DMS114 treated with DMSO at 0.1 percent for 48 hours (cell line): Measurements from ENCODE around the gene CREB5.
"Not testable (repeated sequence)": the region's sequence is repeated elsewhere in the genome, so short reads cannot be mapped to it uniquely, and the experiment has no call there.

Experiments used
- DNase-seq: peaks from one replicate; lab custom pipeline; 2025; ENCODE audit not compliant: unreplicated experiment; lab: John Stamatoyannopoulos, UW

Gene CREB5

DNA sequence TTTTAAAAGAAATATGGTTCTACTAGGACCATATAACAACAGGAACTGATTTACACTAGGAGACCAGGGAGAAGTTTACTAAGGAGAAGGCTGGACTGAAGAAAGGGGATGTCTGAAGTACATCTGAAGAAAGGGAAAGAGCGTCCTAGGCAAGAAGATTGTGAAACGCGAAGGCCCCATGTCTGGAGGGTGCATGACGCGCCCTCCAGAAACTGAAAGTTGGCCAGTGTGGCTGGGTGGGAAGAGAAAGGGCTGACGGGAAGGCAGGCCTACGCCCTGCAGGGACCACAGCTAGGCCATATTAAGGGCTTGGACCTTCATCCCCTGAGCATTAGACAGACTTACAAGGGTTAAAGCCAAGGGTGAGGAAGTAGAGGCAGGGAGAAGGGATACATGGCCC, 387.8 kb downstream of the CREB5 start:
- DNase-seq, result no peak

GRCh38 chr7:28802450-28802849, 390.1 kb downstream of the CREB5 start:
- no peak for DNase-seq

- DNase-seq, result no peak
These were observed 391.8 kb downstream of the CREB5 start for GRCh38 chr7:28804157-28804556.

- no peak for DNase-seq
These were observed 392.7 kb downstream of the CREB5 start for GRCh38 chr7:28804990-28805389.

DNA sequence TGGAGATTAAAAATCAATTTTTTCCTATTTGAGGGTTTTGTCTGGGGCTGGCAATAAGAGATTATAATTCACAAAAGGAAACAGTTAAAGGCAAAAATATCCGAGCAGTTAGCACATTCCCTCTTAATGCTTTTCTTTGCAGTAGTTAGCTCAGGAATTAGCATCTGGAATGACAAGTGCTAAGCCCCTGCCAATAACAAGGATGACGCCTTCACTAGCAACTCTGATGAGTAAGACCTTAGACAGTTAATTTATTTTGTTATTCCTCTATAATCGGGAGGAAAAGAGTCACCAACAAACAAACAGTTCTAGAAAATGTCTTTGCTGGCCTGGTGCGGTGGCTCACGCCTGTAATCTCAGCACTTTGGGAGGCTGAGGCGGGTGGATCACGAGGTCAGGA, 394.5 kb downstream of the CREB5 start:
- DNase-seq, result no peak

- DNase-seq, result no peak
These were observed 395.2 kb downstream of the CREB5 start for GRCh38 chr7:28807396-28807994.

- no peak for DNase-seq
These were observed 396.6 kb downstream of the CREB5 start for GRCh38 chr7:28808796-28809533.

DNA sequence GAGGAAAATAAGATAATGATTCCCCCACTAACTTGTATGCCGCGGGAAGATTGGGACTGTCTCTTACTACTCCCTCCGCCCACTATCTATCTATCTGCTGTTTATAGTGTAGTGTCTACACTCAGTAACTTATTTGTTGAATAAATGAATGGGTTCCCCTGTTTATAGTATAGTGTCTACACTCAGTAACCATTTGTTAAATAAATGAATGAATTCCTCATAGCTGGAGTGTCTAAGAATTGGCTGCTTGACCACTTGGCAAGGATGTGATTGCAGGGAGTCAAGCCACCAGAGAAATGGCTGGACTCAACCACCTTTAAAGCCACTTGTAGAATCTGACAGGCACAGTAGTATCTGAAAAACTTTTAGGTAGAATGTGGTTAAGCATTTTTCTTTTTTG, 398.7 kb downstream of the CREB5 start:
- DNase-seq, result no peak

- DNase-seq, result no peak
These were observed 399.5 kb downstream of the CREB5 start for GRCh38 chr7:28811701-28812430.

DNA sequence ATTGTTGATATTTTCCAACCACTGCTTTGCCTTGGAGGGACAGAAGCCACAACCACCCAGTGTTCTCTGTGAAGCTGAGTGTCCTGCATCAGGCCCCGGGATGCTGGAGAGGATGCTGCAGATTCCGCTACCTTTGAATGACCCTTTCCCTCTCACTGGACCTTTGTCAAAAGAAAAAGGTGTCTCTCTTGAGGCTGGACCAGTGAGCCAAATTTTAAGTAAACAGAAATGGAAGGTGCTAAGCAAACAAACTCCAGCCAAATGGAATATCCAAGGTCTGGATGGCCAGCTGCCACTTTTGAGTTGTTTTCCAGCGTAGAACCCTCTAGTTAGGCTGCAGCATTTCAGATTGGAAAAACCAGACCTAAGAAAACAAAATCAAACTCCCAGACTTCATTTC, 400.3 kb downstream of the CREB5 start:
- no peak for DNase-seq

DNA sequence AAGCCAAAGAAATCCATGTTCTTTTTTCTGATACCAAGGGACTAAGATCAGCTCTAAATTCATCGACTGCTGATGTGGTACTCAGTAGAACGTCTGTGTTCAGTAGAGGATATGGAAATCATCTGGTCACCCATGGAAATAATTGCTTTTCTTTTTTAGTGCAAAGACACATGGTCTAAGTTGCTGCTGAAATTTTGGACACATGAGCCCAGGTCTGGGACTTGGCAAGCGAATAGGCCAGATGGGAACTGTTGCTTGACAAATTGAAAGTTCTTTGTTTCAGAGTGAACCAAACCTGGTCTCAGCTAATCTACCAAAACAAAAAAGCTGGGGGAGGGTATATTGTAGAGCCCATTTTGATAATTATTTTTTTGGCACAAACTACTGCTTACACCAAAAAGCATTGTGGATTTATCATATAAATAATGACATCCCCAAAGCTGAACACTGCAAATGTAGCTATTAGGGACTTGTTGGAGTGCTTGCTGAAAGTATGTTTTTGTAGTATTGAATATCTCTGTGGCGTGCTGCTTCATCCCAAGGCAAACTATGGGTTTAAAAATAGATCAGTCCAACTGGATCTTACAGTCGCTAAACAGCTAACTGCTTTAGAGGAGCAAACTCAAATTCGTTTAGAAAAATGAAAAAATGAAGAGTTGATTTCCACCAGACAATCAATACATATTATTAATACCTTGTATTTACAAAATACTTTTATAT, 401.1 kb downstream of the CREB5 start:
- DNase-seq, result no peak

DNA sequence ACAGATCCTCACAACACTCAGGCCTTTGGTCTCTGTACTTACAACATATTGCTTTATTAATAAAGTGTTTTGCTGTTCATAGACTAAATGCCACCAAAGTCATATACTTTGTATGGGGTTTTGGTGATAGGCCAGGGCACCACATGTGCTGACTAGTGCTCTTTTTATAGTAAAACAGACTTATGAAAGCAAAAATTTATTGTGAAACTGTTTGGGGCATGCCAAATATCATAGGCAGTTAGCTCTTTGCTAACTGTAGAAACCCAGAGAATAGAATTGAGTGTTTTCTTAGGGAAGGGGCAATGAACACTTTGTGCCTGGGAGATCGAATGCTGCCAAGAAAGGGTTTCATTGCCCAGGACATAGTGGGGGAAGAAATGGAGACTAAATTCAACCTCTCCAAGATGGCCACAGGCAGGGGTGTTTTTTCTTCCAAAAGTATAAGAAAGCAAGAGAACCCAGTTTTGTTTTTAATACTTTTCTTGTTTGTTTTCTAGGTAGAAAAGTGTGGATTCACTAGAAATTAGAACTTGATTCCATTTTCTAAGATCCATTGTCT, 403.1 kb downstream of the CREB5 start:
- DNase-seq, result no peak

DNA sequence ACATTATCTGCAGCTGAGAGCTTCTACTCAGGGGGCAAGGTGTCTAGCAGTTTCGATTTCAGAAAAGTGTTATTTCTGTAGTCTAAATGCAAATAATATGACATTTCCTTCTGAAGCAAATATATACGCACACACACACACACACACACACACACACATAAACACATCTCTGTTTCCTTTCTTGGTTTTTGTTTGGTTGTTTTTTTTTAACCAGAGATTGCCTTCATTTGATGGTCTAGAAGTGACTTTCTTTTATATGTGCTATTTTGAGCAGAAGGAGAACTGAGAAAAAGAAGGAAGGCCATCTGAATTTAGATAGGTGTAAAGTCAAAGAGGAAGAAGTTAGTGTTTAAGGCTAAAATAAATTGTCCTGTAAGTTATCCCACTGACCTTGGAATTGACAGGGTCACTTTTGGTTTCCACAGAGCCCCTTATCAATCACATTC, 403.6 kb downstream of the CREB5 start:
- no peak for DNase-seq

GRCh38 chr7:28818996-28819395, 406.7 kb downstream of the CREB5 start:
- no peak for DNase-seq

DNA sequence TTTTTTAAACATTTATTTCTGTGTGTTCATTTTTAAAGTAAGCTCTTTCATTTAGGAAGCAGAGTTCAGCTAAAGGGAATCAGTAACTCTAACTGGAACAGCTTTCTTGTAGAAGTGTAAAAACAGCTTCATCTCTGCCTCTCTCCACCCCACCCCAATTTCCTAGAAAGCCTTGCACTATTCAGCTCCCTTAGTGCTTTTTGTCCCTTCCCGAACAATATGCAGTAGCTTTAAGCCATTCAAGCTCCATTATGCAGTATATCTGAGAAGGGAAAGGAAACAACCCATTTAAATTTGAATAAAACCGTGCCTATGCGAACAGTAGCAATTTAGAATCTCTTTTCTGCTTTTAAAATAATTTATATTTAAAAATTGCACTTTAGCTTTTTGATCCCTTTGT, 411.3 kb downstream of the CREB5 start:
- no peak for DNase-seq

DNA sequence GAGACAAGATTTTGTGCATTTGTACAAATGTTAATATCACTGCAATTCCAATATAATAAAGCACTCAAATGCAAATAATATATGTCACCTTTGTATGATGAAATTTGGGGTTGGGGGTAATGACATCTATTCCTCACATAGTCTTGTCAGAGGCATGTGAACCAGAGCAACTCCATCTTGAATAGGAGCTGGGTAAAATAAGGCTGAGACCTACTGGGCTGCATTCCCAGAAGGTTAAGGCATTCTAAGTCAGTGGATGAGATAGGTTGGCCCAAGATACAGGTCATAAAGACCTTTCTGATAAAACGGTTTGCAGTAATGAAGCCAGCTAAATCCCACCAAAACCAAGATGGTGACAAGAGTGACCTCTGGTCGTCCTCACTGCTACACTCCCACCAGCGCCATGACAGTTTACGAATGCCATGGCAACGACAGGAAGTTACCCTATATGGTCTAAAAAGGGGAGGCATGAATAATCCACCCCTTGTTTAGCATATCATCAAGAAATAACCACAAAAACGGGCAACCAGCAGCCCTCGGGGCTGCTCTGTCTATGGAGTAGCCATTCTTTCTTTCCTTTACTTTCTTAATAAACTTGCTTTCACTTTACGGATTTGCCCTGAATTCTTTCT, 413.6 kb downstream of the CREB5 start:
- not testable (repeated sequence) for DNase-seq

- no peak for DNase-seq
These were observed 418.5 kb downstream of the CREB5 start for GRCh38 chr7:28830846-28831245.

DNA sequence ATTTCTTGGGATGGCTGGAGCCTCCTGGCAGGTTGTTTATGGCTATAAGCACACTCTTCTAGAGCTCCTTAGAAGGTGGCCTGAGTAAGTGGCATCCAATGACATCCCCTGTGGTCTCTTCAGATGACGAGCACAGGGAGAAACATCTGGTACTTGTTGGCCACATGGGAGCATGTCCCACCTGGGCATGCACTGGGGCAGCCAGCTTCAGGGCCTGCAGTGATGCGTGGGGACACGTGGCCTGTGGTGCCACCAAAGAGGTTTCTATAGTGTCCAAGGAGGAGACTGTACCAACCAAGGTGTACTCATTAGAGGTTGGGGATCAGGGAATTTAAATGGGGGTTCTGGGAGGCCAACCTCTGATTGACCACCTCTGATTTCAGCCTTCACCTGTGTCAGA, 420.4 kb downstream of the CREB5 start:
- DNase-seq, result no peak

GRCh38 chr7:28835800-28836199, 423.5 kb downstream of the CREB5 start:
- no peak for DNase-seq

- no peak for DNase-seq
These were observed 424.4 kb downstream of the CREB5 start for GRCh38 chr7:28836716-28837115.

DNA sequence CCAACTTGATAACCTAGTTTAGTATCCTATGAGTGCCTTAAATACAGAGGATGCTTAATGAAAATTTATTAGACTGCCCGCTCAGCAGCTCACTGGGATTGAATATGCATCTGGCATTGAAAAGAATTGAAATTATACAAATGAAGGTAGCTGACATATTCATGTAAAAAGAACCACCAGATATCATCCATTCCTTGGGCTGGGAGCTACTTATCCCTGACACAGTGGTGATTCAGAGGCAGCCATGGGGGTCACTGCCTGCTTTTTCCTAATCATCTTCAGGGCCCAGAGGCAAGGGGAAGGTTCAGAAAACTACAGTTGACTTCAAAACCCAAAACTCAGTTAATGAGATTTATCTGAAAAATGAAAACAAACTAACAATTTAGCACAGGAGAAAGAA, 424.9 kb downstream of the CREB5 start:
- no peak for DNase-seq
